ENCODE results near the gene TMEM108. TPM values are rescaled to one million over a fixed set of nuclear protein-coding genes. Genes with fewer than 3 reads are reported as not detected.

The TMEM108 gene
- total RNA-seq, 4 donors from 2014 or later: 2.6 to 9.2 (median 4.6) TPM

DNA sequence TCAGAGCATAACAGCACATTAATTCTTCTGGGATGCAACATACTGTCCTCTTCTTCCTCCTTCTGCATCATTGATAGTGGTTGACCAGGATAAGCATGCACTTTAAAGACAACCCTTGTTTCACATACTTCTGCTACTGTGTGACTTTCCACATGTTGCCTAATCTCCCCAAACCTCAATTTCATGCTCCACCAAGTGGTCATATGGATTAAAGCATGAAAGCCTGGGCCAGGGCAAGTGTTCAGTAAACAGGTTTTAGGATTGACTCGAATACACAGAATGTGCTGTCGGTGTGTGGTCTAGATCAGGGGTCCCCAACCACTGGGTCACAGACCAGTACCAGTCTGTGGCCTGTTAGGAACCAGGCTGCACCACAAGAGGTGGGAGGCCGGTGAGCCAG, 339.2 kb downstream of the TMEM108 start:
- H3K27ac ChIP-seq: no peak overlapping the region
- H3K27me3 ChIP-seq: no peaks in the 10 kb centered on the region
- WGBS, 2 donors: 48 to 79% methylated on average over 3 of the region's 3 CpGs
- peak in 1 of 2 donors; percentile 11 for DNase-seq
- no peak for TF ChIP-seq POLR2A (IDR thresholded peaks at IDR 0.05)
- TF ChIP-seq, protein P1, sequence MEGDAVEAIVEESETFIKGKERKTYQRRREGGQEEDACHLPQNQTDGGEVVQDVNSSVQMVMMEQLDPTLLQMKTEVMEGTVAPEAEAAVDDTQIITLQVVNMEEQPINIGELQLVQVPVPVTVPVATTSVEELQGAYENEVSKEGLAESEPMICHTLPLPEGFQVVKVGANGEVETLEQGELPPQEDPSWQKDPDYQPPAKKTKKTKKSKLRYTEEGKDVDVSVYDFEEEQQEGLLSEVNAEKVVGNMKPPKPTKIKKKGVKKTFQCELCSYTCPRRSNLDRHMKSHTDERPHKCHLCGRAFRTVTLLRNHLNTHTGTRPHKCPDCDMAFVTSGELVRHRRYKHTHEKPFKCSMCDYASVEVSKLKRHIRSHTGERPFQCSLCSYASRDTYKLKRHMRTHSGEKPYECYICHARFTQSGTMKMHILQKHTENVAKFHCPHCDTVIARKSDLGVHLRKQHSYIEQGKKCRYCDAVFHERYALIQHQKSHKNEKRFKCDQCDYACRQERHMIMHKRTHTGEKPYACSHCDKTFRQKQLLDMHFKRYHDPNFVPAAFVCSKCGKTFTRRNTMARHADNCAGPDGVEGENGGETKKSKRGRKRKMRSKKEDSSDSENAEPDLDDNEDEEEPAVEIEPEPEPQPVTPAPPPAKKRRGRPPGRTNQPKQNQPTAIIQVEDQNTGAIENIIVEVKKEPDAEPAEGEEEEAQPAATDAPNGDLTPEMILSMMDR (IDR thresholded peaks at IDR 0.05): peak in 3 of 6 experiments; percentile 35 to 46 (median 37)
- no peaks in the 10 kb centered on the region for H3K9me3 ChIP-seq
- intact Hi-C loops (cut with DNase I): no loop called here
- peaks cover 0 to 3% of the 10 kb centered on the region in 2 donors for H3K4me1 ChIP-seq
- H3K4me3 ChIP-seq (replicated peaks in 1 of 3): no peak overlapping the region
- no peaks in the 10 kb centered on the region for H3K36me3 ChIP-seq

DNA sequence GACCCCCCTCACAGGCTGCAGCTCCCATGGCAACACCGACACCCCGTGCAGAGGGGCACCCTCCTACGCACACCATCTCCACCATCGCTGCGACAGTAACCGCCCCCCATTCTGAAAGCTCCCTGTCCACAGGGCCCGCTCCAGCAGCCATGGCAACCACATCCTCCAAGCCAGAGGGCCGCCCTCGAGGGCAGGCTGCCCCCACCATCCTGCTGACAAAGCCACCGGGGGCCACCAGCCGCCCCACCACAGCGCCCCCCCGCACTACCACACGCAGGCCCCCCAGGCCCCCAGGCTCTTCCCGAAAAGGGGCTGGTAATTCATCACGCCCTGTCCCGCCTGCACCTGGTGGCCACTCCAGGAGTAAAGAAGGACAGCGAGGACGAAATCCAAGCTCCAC, 341.7 kb downstream of the TMEM108 start:
- 89 to 96% methylated on average over 9 to 19 of the region's 19 CpGs for WGBS, 2 donors
- DNase-seq: no peak

DNA sequence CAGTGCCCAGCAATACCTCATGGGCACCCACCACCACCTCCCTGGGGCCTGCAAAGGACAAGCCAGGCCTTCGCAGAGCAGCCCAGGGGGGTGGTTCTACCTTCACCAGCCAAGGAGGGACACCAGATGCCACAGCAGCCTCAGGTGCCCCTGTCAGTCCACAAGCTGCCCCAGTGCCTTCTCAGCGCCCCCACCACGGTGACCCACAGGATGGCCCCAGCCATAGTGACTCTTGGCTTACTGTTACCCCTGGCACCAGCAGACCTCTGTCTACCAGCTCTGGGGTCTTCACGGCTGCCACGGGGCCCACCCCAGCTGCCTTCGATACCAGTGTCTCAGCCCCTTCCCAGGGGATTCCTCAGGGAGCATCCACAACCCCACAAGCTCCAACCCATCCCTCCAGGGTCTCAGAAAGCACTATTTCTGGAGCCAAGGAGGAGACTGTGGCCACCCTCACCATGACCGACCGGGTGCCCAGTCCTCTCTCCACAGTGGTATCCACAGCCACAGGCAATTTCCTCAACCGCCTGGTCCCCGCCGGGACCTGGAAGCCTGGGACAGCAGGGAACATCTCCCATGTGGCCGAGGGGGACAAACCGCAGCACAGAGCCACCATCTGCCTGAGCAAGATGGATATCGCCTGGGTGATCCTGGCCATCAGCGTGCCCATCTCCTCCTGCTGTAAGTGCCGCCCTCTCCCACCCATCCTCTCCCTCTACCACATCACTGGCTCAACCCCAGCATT, 342.5 kb downstream of the TMEM108 start:
- TF ChIP-seq, protein P1 (IDR thresholded peaks at IDR 0.05): no peak
- no peak for TF ChIP-seq POLR2A (IDR thresholded peaks at IDR 0.05)
- 96 to 97% methylated on average over 10 to 14 of the region's 16 CpGs for WGBS, 2 donors
- DNase-seq: no peak
- intact Hi-C loops (cut with DNase I): loop anchor here (5.0 kb wide), 2 partner anchors 343 to 653 kb away; partner anchors contain the start of gene TMEM108
- Histone ChIP-seq H3K36me3 (no peaks in the 10 kb centered on the region), H3K4me3 (replicated peaks in 1 of 3) (no peak overlapping the region), H3K9me3 (no peaks in the 10 kb centered on the region), H3K27me3 (no peaks in the 10 kb centered on the region), H3K4me1 (peaks cover 6 to 16% of the 10 kb centered on the region in 2 donors), H3K27ac (no peak overlapping the region)

More for the DNA sequence above, 341.7 kb downstream of the TMEM108 start:
- H3K27ac ChIP-seq: no peak overlapping the region
- no peaks in the 10 kb centered on the region for H3K27me3 ChIP-seq
- no peak overlapping the region for H3K4me3 ChIP-seq (replicated peaks in 1 of 3)
- H3K4me1 ChIP-seq: peaks cover 6 to 16% of the 10 kb centered on the region in 2 donors
- intact Hi-C loops (cut with DNase I): loop anchor here (5.0 kb wide), 2 partner anchors 343 to 653 kb away; partner anchors contain the start of gene TMEM108
- H3K36me3 ChIP-seq: no peaks in the 10 kb centered on the region
- TF ChIP-seq, protein P1 (IDR thresholded peaks at IDR 0.05): no peak
- TF ChIP-seq POLR2A (IDR thresholded peaks at IDR 0.05): no peak
- H3K9me3 ChIP-seq: no peaks in the 10 kb centered on the region

DNA sequence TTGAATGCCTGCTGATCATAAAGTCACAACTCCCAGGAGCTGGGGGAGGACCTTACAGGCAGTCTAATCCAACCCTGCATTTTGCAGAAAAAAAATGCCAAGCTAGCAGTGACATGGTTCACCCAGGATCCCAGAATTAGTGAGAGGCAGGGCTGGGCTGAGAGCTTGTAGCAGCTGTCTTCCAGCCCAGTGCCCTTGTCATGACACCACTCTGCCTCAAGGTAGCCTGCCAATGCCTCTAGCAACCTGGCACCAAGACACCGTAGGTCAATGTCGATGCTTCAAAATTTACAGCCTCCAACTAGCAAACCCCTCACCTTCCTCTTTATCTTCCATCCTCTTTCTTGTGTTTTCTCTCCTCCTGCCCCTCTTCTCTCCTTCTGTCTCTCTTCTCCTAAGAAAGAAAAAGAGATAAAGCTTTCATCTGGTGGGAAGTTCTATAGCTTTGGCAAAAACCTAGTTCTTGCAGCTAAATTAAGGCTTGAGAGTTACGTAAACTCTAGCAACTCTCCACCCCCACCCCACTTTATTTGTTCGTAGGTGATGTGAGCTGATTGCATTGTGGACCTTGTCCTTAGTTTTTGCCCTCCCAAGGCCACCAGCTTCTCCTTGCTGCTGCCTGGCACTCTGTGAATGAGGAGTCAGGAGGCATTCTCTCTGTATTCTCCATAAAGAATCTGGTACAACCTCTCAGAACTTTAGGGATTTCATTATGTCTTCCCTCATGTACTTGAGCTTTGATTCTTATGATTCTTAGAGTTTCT, 343.3 kb downstream of the TMEM108 start:
- Histone ChIP-seq H3K9me3 (no peaks in the 10 kb centered on the region), H3K36me3 (no peaks in the 10 kb centered on the region), H3K4me1 (peaks cover 6 to 16% of the 10 kb centered on the region in 2 donors), H3K27ac (no peak overlapping the region), H3K4me3 (replicated peaks in 1 of 3) (no peak overlapping the region), H3K27me3 (no peaks in the 10 kb centered on the region)
- DNase-seq: no peak
- intact Hi-C loops (cut with DNase I): loop anchor here (5.0 kb wide), 2 partner anchors 344 to 654 kb away; partner anchors contain the start of gene TMEM108
- 65 to 95% methylated on average over 4 of the region's 4 CpGs for WGBS, 2 donors
- TF ChIP-seq, protein P1 (IDR thresholded peaks at IDR 0.05): no peak
- TF ChIP-seq POLR2A (IDR thresholded peaks at IDR 0.05): no peak

Measured in thyroid gland (tissue), 4 donors.